Tibial nerve (tissue), 3 donors: ENCODE measurements around the gene ZNF407.

ENCODE experiments used
- CTCF ChIP-seq, 5 experiments: fragments of 200-600 bp in 3 of 5; fragments of 450-650 bp in 2 of 5; sonication (generic) in 3 of 5; IDR thresholded peaks; one replicate each; pipeline ENCODE4 v1.5.1; 2016 to 2019; ENCODE audit warnings: antibody characterized with exemption in 5 of 5, mild to moderate bottlenecking in 3 of 5, moderate library complexity in 2 of 5
- POLR2A ChIP-seq, 2 donors: fragments of 450-650 bp; IDR thresholded peaks; one replicate each; pipeline ENCODE4 v1.6.1; 2017; ENCODE audit warnings: antibody characterized with exemption in 2 of 2, mild to moderate bottlenecking in 2 of 2, moderate library complexity in 2 of 2

- no peak for TF ChIP-seq CTCF (IDR thresholded peaks at IDR 0.05)
- TF ChIP-seq POLR2A (IDR thresholded peaks at IDR 0.05): no peak
These were observed 227.8 kb downstream of the ZNF407 start for GRCh38 chr18:74825460-74825859.
